T follicular helper cell (primary cell): Measurements from ENCODE around the gene LRP1B.

Experiments used
- DNase-seq: peaks from one replicate; pipeline ENCODE4 v3.0.0-alpha.2; 2020; ENCODE audit warnings: low read depth

LRP1B gene

DNA sequence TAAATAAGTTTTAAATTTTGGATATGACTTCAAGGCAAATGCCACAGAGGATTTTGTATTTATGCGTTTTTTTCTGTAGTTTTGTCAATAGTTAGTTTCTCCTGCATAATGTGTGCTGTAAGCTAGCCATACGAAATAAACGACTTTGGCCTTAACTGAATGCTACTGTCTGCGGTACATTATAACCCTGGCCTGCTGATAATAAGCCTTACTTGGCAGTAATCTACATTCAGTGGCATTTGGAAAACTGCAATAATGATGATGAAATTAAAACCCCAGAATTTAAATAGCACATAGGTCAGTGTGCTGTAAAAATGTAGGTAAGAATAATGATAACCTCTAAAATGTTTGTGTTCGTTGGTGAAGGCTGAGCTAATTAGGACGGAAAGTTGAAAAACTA lies 88.8 kb downstream of the LRP1B start:
- DNase-seq: no peak

DNA sequence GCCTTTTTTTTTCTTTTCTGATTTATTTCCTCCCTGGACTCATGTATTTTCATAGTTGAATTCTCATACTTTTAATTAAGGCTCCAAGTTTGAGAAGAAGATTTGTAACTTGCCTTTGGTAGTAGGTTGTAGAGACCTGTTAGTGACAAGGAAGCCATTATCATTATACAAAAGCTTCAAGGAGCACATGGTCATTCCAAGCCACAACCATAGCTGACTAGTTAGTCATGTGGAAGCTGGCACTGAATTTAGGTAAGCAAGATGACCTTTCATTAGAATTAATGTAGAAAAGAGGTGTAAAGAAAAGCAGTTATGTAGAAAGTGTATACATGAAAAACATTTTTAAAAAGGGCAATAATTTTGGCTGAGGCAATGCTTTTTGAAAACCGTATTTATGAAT lies 89.7 kb downstream of the LRP1B start:
- DNase-seq: no peak

DNA sequence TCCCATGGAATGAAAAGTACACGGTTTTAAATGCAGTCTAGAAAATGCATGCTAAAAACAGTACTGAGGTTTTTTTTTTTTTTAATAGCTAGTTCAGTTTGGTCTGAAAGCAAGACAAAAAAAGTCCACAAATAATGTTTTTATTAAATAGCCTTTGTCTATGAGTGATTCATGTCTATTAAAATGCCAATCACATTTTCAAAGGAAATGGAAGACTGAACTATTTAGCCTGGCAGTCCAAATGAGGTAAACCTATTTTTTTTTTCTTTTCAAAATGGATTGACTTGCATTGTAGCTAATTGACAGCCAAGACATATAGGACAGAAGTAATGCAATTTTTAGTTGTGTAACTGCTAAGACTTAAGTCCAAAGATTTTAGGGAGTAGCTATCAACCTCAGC lies 90.3 kb downstream of the LRP1B start:
- no peak for DNase-seq

DNA sequence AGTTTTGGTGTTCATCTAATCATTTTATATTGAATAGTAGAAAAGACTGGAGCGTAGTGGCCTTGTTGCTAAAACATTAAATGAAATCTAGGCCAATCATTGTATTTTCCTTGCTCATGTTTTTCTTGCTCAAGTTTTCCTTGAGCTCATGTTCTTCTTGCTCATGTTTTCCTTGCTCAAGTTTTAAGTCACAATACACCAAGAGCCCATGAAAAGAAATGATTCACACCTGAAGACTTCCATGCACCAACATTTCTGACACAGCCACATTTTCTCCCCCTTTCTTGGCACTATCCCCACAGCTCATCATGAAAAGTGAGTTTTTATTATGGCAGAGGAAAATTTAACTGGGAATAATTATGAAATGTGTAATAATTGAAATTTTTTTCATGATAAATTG lies 92.0 kb downstream of the LRP1B start:
- DNase-seq: no peak

DNA sequence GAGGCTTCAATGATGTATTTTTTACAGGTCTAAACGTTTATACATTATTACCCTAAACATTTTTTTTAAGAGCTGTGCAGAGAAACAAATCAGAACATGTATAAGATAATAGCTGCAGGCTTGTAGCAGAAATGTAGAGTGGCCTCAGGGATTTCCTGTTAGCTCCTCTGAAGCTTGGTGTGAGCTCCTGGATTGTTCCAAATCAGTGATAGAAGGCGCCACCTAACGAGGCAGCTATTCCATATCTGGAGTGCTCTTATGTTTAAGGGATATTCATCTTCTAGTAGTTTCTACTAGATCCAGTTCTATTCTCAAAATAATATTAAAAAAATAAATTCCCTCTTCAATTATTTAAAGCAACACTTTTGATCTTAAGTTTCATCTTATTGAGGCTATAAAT lies 93.1 kb downstream of the LRP1B start:
- DNase-seq: no peak

DNA sequence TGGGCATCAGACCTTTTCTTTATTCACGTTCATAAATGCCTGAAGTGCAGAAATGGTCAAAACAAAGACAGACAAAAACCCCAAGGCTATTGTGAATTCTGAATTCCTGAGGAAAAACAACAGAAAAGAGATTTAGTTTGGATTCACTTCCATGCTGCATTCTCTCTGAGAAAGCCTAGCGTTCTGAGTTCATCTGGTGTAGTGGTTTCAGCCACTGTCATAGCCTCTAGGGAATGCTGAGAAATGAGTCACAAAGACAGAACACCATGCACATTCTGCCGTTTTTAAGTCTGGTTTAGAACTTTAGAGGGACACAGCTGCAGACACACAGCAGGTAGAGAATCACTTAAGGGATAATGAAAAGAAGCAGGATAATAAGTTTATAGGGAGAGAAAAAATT lies 93.8 kb downstream of the LRP1B start:
- no peak for DNase-seq

DNA sequence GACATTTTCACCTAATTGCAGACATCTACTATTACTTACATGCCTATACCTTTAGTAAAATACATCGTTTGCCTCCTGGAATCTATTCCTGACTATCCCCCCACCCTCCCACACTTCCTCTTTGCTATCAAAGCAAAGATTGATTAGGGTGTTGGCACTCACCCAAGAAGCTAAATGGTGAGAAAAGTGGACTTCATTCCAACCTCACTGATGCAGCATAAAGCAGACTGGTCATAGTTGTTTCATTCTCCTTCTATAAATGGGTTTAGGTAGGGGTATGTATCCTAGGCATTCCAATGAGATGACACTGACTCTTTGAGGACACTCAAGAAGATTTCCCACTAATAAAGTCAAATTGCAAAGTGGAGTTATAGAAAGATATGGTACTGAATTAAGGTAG lies 97.4 kb downstream of the LRP1B start:
- no peak for DNase-seq

DNA sequence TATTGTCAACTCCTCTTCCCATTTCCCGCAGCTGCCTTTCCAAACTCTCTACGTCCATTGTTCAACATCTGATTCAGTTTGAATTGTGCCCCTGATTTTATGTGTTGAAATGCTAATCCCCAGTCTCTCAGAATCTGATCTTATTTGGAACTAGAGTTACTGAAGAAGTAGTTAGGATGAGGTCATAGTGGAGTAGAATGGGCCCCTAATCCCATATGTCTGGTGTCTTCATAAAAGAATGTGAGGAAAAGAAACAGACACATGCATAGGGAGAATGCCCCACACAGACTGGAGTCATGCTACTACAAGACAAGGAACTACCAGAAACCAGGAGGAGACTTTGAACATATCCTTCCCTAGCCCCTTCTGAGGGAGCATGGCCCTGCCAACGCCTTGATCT lies 99.2 kb downstream of the LRP1B start:
- no peak for DNase-seq

DNA sequence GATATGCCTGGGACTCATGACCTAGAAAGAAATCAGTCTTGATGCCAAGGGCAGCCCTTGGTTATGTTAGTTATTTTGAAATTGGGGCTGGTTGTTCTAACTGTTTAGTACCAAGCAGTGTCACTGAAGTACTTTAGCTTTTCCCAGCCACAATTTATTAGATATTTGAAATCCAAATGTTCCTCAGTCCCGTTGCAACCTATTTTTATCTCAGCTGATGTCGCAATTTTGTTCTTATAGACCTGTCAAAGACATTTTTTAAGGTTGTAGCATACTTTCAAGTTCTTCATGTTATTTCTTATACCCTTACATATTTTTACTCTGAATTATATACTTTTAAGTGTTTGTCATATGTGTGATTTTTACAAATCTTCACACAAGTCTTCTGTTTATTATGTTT lies 100.1 kb downstream of the LRP1B start:
- DNase-seq: no peak

DNA sequence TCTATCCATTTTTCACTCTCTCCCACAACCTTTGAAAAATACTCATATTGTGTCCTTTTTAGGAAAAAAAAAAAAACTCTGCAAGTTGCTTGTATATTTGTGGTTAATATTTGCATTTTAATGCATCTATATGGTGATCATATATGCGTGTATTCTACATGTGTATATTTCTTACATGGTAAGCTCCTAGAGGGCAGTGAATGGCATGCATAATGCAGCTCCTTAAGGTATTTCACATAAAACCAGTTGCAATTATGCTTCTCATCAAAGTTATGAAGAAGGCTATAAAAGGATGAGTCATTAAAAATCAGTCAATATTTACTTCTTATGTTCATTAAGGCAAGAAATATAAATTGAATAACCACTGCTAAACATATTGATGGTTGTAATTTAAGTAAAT lies 100.8 kb downstream of the LRP1B start:
- no peak for DNase-seq

DNA sequence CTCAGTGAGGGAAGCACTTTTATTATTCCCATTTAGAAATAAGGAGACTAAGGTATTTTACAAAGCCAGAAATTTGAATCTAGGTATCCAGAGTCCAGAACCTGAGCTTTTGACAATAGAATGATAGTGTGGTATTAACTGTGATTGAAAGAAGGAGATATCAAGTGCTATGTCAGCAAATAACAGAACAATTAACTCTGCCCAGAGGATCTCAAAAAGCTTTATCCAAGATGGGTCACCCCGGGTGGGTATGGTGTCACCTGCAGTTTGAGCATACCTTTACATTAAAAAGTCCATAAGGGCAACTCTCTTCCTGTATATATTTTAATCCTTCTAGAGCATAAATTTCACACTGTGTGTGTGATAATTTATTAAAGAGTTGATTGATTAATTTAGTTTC lies 105.4 kb downstream of the LRP1B start:
- DNase-seq: no peak

DNA sequence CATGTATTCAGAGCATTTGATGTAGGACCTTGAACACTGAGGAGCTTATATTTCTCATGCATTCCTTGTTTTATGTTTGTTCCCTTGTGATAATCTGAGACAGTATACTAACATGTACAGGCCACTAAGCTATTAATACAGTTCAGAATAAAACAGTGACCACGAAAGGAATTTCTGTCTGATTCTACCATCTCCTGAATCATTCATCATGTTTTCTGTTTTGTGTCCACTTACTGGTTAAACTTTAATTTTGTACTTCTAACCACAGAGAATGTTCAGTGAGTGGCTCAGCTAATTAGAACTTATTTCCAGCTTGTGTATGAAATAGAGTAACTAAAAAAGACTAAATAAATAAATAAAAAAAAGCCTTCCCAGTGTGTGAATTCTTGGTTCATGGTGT lies 110.4 kb downstream of the LRP1B start:
- no peak for DNase-seq

DNA sequence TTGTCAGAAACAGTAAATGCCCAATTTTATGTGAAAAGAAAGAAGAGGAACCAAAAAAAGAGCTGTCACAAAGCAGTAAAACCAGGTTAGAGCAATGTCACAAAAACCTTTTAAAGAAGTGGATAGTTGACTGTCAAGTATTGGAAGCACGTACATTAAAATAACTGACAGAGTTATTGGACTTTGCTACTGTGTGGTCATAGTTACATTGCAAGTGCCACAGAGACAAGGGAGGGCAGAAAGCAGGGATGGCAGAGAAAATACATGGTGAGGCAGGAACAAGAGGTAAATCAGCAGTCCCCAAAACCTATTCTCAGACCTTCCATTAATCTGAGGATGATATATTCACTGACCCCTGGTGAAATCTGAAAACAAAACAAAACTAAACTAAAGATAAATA lies 116.3 kb downstream of the LRP1B start:
- DNase-seq: no peak

DNA sequence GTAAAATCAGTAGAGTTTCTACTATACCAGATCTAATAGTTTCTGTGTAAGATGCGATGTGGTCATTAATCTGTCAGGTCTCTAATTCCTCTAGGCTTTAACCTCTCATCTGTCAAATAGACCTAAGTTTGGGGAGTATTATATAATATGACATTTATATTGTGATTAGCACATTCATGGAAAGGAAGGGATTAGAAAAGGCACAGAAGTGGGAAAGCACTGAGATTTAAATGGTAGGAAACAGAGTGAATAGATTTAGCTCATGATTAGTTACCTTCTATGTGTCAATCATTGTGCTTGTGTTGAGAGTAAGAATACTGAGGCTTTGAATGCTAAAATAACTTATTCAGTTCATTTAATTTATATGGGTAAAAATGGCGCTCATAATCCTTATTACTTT lies 118.0 kb downstream of the LRP1B start:
- no peak for DNase-seq

DNA sequence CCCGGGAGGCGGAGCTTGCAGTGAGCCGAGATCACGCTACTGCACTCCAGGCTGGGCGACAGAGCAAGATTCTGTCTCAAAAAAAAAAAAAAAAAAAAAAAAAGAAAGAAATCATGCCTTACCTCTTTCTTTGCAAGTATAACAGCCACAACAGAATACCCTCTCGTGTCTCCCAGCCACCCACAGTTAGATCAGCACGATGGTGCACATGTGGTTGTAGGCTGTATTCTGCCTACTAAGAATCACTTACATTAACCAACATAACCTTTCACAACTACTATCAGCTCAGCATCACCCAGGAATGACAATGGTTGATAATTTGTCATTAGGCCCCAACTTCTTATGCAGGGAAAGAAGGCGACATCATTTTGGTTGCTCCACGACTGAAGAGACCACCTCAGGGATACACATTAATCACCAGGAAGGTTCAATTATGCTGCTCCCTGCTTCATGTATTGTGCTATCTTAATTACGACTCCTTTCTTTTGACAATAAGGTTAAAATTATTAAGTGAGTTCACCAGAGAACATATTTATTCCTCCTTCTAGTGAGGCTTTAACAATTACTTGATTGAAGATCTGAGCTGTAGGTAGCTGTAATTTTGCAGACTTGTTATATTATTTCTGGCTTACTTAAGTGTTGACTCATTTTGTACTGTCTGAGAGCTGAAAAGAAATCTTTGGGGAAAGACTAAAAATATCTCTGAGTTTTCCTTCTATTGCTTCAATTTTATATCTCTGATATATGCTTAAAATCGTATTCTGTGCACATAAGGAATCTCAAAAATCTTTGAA lies 120.1 kb downstream of the LRP1B start:
- DNase-seq: no peak

DNA sequence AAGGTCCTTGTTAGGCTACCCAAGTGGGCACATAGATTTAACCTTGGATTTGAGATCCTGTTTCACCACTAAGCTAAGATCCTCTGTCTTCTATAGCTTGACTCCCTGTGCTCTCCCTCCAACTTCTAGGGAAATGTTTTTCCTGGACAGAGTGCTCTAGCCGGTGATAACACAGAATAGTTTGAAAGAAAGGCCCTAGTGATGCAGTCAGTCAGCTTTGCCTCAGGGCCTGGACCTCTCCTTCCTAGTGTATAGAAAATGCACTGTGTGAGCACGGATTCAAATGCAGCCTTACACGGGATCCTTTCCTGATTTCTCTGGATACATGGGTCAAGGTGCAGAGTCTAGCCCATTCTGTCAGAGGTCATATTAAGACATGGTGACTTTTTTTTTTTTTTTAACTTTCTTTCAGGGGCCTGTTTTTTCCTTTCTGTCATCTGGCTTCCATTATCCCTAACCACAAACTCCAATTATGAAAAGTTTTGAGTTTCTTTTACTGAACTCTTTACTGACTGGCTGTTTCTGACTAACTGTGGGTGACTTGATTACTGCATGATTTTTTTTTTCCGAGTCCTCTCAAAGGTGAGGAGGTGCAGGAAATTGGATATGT lies 122.6 kb downstream of the LRP1B start:
- DNase-seq: no peak

DNA sequence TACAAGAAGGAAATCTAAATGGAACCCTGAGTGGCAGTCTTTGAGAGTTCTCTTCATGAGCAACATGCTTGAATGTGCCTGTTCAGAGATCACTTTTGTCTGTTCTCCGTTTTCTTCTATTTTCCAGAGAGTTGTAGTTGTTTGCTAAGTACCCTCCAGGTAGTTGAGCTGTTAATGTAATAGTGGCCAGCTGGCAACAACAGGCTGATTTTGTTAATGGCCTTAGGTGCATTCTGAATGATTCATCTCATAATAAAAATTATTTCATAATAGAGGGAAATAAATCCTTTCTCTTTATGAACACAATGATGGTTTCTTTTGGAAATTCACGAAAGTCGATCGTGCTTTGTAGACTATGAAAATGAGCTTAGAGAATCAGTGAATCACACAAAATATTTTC lies 136.8 kb downstream of the LRP1B start:
- no peak for DNase-seq

DNA sequence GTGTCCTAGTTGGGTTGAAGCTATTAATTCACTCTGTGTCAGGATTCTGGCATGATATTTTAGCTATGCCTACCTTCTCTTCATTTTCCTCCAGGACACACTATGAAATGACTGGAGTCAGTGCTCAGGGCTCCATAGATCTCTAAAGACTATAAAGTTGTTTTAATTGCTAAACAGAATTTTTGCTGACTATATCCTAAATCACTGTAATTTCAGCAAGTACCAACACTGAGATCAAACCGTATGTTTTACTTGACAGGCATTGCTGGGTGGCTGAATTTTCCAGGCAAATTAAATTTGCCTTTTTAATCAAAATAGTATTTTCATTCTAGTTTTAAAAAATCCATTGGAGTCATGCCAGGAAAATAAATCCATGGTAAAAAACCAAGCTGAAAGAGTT lies 138.1 kb downstream of the LRP1B start:
- DNase-seq: no peak

DNA sequence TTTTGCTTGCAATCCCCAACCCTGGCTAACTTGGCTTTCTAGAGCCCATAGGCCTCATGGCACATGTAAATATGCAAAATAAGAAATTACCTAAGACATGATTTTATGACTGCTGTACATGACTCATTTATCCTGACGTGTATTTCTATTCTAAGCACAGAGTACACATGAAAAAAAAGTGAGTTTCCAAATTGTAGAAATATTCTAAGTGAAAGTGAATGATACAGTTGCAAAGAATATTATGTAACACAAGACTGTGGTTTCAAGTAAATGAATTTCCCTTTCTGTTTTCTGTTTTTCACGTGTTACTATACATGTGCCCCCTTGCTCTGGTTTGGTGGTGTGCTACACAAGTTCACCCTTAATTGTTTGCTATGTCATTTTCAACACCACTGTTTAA lies 162.4 kb downstream of the LRP1B start:
- DNase-seq: no peak

DNA sequence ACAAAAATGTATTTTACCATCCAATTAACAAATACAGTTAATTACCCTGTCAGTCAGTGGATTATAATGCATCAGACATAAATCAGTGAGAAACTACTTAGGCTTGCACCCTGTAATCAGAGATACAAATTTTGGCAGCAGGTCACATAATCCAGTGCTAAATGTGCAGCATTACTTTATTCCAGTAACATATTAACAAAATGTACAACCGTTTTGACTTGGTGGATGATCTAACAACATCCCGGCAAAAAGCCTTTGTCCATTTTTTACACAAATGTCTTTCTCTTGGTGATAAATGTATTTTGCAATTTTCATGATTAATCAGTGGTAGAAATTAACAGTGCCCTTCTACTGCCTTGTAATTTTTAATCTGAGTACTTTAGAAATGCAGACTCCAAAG lies 162.8 kb downstream of the LRP1B start:
- no peak for DNase-seq

DNA sequence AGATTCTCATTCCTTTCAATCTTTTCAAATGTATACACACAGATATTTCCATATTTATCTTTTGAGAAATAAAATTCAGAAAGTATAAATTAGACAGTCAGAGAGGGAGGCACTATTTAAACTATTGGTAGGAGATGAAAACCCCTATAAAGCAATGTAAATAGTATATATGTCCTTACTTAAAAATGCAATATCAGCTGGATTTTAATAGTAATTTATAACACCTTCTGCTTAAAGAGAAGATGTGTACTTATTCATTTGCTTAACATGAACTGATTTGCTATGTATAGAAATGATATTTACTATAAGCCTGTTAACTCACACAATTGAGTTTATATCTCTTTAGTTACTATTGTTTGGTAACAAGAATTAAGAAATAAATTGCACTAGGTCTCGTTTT lies 163.3 kb downstream of the LRP1B start:
- DNase-seq: no peak

DNA sequence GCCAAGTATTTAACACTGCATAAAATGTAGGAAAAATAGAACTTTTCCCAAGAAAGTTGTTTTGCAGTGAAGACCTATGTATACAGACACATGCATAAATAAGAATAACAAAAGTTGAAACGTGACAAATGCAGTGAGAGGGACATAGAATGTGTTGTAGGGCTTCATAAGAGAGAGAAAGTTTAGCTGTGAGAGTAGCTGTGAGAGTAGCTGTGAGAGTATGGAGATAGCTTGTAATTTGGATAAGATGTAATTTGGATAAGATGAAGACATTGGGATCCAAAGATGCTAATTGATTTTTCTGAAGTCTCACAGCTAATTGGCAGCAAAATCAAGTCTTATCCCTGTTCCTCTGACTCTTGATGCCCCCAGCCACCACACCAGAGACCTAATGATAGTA lies 170.9 kb downstream of the LRP1B start:
- no peak for DNase-seq

DNA sequence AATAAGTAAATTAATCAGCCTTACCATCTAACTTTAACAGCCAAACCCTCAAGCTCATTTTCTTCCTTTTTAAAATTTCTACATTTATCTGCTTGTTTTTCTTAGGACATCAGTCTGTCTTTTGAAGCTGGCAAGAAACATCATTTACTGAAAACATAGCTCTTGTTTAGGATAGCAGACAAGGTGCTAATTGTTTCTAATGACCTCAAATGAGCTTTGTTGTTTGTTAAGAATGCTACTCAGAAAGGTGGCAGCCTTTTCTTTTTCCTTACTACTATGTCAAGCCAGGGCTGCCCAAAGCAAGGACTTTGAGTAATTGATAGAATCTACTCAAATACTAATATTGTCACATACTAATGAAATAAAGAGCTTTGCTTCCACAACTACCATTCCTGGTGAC lies 171.8 kb downstream of the LRP1B start:
- DNase-seq: no peak

DNA sequence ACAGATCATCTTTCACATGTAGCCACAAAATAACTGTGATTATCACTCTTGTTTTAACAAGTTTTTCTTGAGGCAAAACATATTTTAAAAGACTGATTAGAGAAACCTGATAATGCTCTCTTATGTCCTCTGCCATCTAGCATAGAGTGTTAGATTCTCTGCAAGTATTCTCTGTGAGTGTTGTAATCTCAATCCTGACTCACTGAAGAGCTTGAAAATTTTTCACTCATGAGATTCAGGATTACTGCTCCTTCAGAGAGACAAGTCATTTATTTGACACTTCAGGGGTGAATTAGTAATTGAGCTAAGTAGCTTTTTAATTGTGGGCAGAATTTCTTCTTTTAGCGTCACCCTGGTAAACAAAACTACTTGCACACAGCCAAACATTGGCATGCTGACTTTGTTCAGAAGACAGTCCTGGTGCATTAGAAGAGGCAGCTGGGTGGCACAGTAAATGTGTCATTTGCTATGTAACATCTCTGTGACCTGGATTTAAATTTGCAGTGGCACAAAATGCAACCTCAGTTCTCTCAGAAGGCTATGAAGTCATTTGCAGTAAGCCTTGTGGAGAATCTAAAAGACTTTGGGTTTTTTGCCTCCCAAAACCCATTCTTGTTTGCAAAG lies 172.9 kb downstream of the LRP1B start:
- no peak for DNase-seq
